ENCODE data around the gene PTPN18.

DNA sequence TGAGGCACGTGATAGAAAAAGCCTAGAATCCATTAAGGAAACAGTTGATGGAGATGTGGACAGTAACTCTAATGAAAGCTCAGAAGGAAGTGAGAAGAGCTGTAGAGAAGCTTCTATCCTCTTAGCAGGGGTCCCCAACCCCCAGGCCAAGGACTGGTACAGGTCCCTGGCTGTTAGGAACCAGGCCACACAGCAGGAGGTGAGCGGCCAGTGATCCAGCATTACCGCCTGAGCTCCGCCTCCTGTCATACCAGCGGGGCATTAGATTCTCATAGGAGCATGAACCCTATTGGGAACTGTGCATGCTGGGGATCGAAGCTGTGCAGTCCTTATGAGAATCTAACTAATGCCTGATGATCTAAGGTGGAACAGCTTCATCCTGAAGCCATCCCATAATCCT lies 21.8 kb upstream of the PTPN18 start:
- TF ChIP-seq ZNF302 (CRISPR knock-in tag; IDR thresholded peaks at IDR 0.05) (no peak), MYC (IDR thresholded peaks at IDR 0.05; ENCODE audit: borderline replicate concordance, low read length) (no peak), POLR2A (IDR thresholded peaks at IDR 0.05; ENCODE audit: low read length) (no peak), SMC3 (IDR thresholded peaks at IDR 0.05) (no peak), BHLHE40 (IDR thresholded peaks at IDR 0.05; ENCODE audit: low read depth, low read length) (no peak), CBX2 (IDR thresholded peaks at IDR 0.05; ENCODE audit: borderline replicate concordance, low read depth) (no peak), HDAC2 (IDR thresholded peaks at IDR 0.05) (no peak), CEBPB (IDR thresholded peaks at IDR 0.05) (no peak), KDM1A (IDR thresholded peaks at IDR 0.05; ENCODE audit: low read depth) (no peak)
- TF ChIP-seq, protein P1, sequence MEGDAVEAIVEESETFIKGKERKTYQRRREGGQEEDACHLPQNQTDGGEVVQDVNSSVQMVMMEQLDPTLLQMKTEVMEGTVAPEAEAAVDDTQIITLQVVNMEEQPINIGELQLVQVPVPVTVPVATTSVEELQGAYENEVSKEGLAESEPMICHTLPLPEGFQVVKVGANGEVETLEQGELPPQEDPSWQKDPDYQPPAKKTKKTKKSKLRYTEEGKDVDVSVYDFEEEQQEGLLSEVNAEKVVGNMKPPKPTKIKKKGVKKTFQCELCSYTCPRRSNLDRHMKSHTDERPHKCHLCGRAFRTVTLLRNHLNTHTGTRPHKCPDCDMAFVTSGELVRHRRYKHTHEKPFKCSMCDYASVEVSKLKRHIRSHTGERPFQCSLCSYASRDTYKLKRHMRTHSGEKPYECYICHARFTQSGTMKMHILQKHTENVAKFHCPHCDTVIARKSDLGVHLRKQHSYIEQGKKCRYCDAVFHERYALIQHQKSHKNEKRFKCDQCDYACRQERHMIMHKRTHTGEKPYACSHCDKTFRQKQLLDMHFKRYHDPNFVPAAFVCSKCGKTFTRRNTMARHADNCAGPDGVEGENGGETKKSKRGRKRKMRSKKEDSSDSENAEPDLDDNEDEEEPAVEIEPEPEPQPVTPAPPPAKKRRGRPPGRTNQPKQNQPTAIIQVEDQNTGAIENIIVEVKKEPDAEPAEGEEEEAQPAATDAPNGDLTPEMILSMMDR (IDR thresholded peaks at IDR 0.05) = no peak
- TF ChIP-seq, protein P2, sequence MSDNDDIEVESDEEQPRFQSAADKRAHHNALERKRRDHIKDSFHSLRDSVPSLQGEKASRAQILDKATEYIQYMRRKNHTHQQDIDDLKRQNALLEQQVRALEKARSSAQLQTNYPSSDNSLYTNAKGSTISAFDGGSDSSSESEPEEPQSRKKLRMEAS (IDR thresholded peaks at IDR 0.05) = no peak

All from A549 (cell line).